GM19455 (cell line): ENCODE results near the gene IKZF3.
"Not testable (repeated sequence)": the region's sequence is repeated elsewhere in the genome, so short reads cannot be mapped to it uniquely, and the experiment has no call there.

Experiments
- ATAC-seq: cut with Tn5 transposase; IDR thresholded peaks from one replicate; pipeline ENCODE4 v1.9.1; 2021; ENCODE audit not compliant: unreplicated experiment

The IKZF3 gene

GRCh38 chr17:39722104-39722503 lies 142.0 kb downstream of the IKZF3 start:
- no peak for ATAC-seq

DNA sequence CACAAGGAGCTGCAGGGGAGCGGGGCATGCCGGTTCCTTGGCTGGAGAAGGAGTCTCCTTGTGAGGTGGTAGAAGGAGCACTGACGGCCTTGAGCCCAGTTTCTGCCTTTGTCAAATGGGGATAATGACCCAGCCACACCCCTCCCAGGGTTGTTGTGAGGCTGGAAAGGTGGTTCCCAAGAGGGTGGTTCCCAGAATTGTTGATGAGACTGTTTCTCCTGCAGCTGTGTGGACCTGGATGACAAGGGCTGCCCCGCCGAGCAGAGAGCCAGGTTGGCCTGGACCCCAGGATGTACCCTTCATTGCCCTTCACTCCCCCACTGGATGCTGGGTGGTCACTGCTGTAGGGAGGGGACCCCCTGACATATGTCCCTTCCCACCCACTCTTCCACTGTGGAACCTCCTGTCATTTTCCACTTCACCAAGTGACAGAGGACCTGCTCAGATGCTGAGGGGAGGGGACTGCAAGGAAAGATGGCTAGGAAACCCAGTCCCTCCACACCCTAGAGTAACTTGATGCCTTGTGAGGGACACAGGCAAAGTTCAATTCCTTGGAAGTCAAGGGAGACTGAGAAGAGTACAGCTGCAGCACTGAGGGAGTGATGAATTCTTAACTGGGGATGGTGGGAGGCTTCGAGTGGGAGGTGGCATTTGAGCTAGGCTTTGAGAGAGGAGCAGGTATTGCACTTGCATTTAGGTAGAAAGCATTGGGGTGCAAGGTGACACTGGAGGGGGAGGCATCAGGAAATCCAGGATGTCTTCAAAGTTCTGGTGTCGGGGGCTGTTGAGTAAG lies 144.4 kb downstream of the IKZF3 start:
- no peak for ATAC-seq

GRCh38 chr17:39717660-39718059 lies 146.5 kb downstream of the IKZF3 start:
- no peak for ATAC-seq

DNA sequence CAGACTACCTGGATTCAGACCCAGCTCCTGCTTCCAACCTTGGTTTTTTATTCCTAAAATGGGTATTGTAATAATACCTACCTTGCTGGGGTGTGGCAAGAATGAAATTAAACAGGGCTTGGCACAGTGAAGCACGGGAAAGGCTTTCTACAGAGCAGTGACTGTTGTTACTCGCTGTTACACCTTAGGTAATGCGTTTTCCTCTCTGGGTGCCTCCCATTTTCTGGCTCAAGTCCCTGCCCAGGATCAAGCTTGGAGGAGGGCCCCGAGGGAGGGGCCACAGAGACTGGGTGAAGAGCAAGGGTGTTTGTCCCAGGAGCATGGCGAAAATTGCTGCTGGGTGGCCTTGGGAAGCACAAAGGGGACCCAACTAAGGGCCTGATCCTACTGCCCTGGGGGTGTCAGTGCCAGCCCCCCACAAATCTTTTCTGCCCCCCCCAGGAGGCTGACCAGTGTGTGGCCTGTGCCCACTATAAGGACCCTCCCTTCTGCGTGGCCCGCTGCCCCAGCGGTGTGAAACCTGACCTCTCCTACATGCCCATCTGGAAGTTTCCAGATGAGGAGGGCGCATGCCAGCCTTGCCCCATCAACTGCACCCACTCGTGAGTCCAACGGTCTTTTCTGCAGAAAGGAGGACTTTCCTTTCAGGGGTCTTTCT lies 147.1 kb downstream of the IKZF3 start:
- no peak for ATAC-seq

GRCh38 chr17:39716073-39716818 lies 147.9 kb downstream of the IKZF3 start:
- ATAC-seq: no peak

DNA sequence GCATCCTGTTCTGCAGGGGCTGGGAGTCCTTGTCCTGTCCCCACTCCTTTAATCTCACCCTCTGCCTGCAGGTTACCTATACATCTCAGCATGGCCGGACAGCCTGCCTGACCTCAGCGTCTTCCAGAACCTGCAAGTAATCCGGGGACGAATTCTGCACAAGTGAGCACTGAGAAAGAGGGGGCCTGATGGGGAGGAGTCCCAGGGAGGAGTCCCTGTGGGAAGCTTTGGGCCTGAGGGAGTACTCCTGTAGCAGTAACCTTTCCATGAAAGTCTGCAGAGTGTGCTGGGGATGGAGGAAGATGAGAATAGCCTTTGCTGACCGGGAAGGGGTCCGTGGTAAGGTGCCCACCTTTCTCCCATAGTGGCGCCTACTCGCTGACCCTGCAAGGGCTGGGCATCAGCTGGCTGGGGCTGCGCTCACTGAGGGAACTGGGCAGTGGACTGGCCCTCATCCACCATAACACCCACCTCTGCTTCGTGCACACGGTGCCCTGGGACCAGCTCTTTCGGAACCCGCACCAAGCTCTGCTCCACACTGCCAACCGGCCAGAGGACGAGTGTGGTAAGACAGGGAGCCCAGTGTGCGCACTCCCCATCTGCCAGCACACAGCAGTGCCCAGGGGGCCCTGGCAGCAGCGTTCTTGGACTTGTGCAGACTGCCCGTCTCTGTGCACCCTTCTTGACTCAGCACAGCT lies 148.6 kb downstream of the IKZF3 start:
- ATAC-seq: no peak

DNA sequence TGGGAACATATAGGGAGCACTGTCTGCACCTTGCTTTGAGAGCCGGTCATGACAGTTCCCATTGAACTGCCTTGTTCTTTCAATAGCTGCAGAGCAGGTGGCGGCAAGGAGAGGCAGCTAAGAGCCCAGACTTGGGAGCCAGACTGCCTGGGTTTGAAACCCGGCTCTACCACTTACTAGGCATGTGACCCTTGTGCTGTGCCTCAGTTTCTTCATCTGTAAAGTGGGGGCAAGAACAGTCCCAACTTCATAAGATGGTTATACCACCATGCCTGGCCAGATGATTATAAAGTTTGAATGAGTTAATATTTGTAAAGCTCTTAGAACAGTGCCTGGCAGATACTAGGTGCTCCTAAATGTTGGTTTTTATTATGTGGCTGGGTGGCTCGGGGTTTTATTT lies 149.9 kb downstream of the IKZF3 start:
- ATAC-seq: no peak

DNA sequence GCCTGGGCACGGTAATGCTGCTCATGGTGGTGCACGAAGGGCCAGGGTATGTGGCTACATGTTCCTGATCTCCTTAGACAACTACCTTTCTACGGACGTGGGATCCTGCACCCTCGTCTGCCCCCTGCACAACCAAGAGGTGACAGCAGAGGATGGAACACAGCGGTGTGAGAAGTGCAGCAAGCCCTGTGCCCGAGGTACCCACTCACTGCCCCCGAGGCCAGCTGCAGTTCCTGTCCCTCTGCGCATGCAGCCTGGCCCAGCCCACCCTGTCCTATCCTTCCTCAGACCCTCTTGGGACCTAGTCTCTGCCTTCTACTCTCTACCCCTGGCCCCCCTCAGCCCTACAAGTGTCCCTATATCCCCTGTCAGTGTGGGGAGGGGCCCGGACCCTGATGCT lies 152.3 kb downstream of the IKZF3 start:
- ATAC-seq: no peak

GRCh38 chr17:39711071-39711470 lies 153.0 kb downstream of the IKZF3 start:
- not testable (repeated sequence) for ATAC-seq

DNA sequence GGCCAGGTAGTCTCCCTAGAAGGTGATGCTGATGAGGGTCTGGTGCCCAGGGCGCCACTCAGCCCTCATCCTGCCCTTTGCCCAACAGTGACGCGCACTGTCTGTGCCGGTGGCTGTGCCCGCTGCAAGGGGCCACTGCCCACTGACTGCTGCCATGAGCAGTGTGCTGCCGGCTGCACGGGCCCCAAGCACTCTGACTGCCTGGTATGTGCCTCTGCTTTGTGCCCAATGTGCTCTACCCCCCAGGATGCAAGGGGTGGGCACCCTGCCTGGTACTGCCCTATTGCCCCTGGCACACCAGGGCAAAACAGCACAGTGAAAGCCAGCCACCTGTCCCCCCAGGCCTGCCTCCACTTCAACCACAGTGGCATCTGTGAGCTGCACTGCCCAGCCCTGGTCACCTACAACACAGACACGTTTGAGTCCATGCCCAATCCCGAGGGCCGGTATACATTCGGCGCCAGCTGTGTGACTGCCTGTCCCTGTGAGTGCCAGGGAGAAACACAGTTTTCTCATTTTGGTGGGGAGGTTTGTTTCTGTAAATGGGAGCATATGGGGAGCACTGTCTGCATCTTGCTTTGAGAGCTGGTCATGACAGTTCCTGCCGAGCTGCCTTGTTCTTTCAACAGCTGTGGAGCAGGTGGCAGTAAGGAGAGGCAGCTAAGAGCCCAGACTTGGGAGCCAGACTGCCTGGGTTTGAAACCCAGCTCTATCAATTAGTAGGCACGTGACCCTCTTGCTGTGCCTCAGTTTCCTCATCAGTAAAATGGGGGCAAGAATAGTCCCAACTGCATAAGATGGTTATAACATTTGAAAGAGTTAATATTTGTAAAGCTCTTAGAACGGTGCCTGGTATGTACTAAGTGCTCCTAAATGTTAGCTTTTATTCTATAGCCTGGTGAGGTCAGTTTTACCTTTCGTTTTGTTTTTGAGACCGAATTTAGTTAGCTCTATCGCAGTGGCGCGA lies 153.8 kb downstream of the IKZF3 start:
- ATAC-seq: no peak

DNA sequence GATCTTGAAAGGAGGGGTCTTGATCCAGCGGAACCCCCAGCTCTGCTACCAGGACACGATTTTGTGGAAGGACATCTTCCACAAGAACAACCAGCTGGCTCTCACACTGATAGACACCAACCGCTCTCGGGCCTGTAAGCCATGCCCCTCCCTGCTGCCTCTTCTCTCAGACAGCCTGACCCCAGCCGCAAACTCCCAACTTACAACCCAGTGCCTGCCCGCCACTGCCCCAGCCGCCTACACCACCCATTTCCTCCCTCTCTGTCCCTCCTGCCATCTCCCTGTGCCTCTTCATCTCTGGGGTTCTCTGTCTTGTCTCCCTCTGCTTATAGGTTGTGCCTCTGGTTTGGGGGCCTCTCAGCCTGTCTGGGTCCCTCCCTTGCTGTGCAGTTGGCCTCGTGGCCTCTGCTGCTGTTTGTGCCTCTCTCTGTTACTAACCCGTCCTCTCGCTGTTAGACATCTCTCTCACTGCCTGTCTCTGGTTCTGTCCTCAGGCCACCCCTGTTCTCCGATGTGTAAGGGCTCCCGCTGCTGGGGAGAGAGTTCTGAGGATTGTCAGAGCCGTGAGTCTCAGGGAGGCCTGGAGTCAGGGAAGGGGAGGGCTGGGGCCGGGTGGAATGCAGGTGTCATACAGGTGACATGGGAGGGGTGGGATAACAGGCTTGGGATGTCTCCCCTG lies 154.7 kb downstream of the IKZF3 start:
- no peak for ATAC-seq
